UCSD-AML1 (cell line): ENCODE measurements around the gene MEX3C.

Experiments
- DNase-seq: peaks from one replicate; lab custom pipeline; 2025; ENCODE audit not compliant: unreplicated experiment; lab: John Stamatoyannopoulos, UW

Gene MEX3C

DNA sequence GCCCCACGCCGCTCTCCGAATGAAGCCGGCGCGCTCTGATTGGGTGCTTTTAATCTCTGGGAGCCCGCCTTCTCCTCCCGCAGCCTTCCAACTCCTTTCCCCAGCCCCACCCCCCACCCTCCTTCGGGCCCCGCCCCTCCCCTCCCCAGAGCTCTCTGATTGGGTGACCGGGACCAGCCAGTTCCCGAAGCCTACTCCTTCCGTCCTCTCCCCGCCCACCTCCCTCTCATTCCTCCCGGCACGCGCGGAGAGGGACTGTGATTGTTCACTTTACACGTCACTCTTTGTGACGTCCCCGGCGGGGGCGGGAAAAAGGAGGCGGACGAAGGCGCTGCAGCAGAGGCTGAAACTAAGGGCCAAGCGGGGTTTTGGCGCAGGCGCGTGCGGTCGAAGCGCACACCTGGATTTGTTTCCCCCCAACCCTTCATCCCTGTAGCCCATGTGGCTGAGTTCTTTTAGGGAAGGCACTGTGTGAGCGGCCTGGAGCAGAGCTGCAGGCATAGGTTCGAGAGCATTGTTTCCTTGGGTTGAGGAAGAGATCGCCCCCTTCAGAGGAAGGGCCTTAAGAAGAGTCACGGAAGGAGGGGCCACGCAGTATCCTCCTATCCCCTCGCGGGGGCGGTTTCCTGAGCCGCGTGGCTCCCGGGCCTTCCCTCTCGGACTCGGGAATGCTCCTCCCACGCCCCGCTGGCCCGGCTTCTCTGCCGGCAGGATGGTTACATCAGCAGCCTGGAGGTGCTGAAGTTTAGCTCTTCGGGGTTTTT lies at the start of gene MEX3C:
Gene MEX3C, minus strand, starts transcription at position 21 of the 764 bp plus-strand sequence. CDS start 361 bp downstream, outside the sequence.
- peak; percentile 98 for DNase-seq

DNA sequence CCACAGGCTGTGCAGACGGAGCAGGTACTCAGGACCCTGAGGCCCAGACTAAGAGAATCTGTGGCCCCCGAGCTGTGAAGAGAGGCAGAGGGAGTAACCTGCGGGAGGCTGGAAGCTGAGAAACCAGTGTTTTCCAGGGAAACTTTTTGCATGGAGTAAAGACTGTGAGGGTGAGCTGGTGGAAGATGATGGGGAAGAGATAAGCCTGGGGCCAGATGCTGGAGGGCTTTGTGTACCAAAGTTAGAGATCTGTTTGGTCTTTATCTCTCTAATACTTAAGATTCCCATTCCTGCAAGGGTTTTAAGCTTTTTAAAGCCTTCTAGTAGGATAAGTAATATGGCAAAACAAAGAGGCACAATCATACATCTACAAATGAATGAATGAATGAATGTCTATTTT lies 43.7 kb upstream of the MEX3C start:
- DNase-seq, result no peak

DNA sequence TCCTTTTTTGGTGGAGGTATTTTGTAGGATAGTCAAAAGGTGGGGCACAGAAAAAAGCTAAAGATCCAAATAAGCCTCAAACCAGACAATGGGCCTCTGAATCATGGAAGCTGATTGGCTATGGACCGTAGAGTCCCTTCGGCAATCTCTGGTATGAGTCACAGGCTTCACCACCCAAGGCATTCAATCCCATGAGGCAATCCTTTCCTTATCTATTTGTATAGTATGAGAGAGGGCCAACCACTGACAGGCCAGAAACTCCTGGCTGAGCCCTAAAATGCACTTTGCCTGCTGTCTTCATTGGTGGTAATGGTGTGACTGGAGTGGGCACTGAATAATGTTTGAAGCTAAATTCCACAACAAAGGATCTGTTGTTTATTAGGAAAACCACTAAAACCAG lies 38.7 kb upstream of the MEX3C start:
- no peak for DNase-seq

DNA sequence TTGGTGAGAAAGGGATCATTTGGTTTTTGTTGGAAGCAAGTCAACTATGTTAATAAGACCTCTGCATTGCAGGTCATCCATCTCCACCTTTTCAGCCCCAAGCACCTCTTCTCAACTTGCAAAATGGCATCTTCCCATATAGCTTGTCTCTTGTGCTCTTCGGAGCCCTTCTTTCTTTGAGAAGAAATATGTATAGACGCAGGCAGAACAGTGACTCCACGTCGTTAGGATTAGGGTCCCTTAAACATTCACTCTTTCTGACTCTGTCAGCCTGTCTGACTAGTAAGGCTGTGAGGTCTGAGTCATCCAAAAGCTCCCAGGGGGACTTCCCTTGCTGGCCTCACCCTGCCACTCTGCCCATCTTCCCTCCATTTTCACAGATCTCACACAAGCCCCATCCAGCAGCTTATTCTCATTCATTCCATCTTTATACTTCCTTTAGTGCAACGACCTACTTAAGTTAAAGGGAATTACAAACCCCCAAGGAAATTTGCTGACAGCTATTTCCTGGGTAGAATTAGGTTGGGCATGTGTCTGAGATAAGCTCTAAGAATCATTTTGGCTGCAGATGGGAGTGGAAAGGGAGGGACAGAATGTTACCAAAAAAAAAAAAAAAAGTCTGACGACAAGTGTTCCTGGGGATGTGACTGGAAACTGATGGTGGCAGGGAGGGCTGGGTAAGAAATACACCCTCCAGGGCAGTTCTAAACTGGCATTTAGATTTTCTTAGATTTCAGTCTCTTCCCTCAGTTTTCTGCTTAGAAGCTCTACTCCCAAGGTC lies 37.7 kb upstream of the MEX3C start:
- DNase-seq, result peak; percentile 62

DNA sequence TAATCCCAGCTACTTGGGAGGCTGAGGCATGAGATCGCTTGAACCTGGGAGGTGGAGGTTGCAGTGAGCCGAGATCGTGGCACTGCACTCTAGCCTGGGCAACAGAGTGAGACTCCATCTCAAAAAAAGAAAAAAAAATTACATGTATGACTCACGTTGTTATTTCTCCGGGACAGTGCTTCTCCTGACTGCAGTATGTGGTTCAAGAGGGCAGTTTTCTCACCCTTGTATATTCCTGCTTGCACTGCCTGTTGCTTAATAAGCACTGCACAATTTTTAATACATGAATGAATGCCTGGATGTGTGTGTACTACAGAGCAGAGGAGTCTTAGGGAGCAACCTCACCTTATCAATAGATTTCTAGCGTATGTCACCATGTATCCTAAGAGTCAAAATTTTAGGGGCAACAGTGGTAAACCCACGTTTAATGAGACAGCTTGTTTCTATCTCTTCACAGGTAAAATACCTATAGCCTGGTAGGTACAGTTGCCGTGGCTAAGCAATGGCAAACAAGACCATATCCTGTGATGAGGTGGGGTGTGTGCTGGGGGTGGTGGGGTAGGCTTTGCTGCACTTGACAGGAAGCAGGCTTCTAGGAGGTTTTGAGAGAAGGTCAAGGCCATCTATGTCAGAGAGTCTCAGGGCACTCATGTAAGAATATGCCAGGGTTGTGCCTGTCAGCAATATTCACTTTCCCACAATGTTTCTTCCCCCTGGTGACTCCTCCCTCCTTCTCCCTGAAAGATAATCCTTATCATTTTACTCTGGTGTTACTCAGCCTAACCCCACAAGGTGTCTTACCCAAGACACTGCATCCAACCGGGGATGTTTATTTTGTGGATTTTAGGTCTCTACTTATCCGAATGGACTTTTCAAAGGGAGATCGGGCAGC lies 36.9 kb upstream of the MEX3C start:
- DNase-seq, result peak; percentile 22

DNA sequence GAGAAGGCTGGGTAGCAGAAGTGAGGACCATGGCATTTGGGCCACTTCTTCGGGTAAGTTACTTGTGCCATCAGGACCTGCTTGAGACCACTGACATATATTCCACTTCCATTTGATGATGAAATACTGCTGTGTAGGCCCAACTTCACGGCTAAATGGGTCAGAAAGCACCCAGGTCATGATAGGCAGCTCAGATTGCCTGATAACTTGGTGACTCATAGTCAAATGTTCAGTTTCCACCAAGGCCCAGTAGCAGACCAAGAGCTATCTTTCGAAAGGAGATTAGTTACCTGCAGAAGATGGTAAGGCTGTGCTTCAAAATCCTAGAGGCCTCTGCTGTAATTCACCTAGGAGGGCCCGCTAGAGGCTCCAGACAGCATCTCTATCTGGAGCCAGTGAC lies 31.8 kb upstream of the MEX3C start:
- DNase-seq, result no peak

DNA sequence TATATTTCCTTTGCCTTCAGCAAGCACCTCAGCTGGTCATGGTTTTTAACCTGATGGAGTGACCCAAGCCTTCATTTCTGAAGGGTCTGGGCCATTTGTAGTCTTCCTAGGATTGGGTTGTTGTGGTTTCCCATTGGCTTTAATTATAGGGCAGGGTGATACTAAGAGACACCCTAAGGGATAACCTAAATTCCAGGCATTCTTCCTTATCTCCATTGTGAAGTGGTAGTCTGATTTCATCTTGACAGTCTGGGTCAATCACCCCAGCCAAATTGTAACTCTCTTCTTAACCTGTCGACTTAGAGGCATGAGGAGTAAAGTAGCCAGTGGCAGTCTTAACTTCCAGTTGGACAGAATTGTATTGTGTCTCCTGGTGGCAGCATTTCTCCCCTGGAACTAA lies 30.2 kb upstream of the MEX3C start:
- no peak for DNase-seq

DNA sequence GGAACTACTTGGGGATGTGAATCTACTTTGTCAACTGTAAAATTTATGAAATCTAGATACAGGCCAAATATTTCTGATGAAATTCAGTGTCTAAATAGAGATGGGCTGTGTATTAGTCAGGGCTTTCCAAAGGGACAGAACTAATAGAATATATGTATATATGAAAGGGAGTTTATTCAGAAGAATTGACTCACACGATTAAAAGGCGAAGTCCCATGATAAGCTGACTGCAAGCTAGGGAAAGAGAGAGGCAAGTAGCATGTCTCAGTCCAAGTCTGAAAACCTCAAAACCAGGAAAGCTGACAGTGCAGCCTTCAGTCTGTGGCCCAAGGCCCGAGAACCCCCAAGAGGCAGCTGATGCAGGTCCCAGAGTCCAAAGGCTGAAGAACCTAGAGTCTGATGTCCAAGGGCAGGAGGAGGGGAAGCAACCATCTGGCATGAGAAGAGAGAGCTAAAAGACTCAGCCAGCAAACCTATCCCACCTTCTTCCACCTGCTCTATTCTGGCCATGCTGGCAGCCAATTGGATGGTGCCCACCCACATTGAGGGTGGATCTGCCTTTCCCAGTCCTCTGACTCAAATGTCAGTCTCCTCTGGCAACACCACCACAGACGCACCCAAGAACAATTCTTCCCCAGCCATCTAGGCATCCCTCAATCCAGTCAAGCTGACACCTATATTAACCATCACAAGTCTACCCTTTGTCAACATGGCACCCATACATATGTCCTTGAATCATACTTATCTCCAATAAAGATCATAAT lies 29.3 kb upstream of the MEX3C start:
- DNase-seq, result no peak

DNA sequence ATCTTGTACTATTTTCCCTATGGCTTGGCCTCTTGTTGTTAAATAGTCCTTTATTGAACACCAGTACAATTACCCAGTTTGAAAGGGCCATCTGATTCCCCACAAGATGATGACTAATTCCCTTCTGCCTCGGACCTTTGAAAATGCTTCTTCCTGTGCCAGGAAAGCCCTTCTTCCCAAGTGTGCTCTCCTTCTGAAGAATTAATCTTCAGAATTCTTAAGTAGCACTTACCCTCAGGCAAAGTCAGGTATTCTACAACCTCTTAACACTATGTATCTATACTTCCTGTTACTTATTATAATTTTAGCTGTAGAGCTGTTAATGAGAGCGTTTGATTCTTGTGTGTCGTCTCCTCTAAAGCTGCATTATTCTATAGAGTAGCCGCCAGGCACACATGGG lies 28.6 kb upstream of the MEX3C start:
- no peak for DNase-seq

DNA sequence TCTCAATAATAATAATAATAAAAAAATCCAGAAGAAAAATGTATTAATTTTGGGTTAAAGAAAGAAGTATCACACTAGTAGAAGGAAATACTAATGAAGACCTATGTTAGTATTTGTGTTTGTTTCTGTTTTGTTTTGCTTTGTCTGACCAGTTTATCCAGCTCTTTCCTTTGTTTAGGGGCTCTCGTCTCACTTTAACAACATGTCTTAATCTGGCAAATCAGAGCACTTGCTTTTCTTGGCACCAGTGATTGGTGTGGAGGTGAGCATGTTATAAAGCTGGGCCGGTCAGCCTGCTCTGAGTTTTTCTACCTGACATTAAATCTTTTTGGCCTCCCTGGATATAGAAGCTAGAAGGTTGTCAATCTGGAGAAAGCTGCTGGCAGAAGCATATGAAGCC lies 15.1 kb upstream of the MEX3C start:
- no peak for DNase-seq

DNA sequence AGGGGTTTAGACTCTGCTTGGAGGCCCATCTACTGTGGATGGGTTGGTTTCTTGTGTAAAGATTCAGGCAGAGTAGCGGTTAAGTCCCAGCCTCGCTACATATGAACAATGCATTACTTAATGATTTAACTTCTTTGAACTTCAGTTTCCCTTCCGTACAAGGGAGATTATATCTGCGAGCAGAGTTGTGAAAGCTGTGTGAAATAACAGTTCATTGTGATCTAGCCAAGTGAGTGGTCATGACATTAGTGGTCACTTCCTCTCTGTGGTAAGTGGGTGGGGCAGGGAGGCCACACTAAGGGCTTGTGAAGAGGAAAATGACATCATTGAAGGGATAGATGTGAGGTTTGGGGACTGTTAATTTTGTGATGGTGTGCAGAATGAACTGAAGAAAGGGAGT lies 14.1 kb upstream of the MEX3C start:
- DNase-seq, result peak; percentile 70

DNA sequence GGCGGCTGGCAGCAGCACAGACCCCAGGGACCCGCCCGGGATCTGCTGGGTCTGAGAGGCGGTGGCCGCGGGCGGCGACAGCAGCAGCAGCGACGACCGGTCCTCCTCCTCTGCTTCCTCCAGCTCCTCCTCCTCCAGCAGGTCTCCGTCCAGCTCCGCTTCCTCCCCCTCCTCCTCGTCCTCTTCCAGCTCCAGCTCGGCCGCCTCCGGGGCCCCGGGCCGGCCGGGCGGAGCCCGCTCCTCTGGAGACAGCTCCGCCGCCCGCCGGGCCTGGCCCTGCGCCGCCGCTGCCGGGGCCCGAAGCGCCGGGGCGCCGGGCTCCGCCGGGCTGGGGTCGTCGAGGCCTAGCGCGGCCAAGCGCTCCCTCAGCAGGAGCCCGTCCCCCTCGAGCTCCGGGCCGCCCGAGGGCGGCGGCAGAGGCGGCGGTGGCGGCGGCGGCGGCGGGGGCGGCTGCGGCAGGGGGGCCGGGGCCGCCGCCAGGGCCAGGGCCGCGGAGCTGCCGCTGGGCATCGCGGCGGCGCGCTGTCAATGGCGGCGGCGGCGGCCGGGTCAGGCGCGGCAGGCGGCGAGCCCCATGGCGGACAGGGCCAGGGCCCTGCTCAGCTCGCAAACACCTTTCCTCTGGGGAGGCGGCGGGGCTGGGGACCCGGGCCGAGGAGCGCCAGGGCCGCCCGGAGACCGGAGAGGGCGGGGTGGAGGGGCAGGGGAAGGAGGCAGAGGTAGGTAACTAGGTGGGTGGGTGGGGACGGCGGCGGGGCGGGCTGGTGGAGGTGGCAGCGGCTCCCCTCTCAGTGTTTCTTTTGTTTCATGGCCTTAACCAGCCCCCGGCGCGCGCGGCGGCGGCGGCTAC lies 445 bp downstream of the MEX3C start:
- DNase-seq, result peak; percentile 59

DNA sequence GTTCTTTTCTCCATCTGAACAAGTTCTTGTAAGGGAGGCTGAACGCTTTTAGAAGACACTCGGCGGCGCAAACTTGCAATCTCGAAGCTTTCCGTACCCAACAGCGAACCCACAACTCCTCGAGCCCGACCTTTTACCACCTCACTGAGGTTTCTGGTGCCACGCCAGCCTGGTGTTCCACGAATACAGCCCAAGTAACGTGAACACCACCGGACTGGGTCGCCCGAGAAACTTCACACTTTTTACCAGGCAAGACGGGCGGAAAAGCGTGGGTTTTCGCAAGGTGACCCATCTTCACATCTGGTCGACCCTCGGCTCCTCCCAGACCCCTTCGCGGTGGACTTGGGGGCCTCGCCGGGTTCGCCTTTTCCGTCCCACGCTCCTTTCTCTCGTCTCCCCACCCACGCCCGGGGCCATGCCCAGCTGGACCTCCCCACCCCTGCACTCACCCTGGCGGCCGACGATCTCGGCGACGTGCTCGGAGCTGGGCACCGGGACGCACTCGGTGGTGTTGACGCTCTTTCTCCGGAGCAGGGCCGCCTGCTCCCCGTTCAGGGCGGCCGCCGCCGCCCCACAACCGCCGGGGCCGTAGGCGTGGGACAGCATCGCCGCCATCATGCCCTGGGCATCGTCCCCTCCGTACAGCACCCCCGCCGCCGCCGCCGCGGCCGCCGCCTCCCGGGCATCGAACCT lies 1.2 kb downstream of the MEX3C start:
- peak; percentile 58 for DNase-seq

DNA sequence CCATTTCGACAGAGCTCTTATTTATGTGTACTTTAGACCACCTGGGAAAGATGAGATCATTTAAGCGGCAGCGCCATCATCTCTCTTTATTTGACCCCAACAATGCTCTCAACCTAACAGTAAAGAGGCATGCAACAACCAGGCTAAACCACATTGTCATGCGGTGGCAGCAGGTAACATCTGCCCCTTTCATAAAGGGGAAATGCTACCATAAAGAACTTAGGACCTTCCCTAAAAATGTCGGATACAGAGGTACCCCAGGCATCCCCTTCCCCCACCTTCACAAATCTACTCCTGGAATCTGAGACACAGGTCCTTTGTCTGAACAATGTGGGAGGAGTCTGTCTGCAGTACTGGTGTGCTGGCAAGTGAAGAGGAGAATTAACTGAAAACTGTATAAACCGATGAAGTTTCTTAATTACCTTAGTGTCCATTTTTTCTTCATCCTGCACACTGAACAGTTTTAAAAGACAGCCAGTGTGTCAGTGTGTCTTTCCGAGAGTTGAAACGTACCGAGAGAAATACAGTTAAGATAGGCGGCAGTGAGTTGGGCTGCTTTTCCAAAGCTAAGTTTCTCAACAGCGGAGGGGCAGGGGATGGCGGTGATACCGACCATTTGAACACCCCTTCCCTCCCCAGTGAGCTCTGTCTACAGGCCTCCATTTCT lies 1.9 kb downstream of the MEX3C start:
- peak; percentile 30 for DNase-seq

DNA sequence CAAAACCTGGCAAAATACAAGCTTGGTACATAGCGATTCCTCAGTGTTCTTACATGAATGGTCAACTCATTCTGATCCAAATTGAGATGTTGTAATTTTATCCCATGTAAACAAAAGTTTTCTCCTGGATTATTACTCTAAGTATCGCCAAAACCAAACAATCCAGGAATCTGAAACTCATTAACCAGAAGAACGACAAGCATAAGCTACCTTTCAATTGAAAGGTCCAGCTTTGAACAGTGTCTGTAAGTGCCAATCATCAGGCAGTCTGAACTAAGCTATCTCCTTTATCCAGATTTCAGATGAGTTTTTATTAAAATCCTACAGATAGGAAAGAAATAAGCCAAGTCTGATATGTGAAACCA lies 2.4 kb downstream of the MEX3C start:
- DNase-seq, result no peak

DNA sequence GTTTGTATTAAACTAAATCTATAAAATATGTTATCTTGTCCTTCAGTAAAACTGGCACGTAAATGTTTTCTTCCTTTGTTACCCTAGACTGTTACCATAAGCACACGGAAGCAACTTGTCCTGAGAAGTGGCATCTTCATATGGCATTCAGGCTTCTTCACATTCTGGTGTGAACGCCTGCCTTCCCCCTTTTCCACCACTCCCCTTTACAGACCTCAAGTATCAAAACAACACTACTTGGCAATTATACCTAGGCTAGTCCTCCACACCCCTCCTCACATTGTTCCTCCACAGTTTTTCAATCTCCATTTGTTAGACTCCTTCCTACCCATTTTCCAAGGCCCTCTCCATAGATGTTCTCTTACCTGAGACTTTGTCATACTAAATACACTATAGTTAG lies 2.9 kb downstream of the MEX3C start:
- DNase-seq, result no peak

DNA sequence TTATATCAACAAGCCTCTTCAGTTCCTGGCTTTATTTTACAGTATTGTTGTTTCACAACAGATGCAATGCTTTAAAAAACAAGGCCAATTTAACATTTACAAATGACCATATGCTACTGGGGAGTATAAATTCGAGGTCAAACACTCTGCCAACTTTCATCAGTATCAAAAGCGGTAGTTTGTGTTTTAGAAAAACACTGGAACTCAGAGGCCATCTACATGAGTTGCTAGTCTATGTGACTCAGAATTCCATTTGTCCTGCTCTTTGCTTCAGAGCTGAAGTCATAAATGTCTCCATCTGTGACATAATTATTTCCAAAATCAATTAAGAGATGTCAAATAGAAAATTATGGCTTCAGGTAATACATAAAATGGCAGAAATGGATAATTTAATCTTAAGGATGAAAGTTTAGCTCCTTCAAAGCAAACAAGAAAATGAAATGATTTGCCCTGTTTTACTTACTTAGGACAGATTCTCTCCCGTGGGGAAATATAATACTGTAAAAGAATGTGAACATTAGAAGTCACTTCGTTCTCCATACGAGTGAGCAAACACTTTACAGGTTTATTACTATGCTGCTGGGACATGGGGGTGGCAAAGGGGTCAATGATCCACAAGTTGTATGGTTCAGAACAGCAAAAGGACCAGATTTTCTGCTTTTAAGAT lies 3.7 kb downstream of the MEX3C start:
- DNase-seq, result no peak

DNA sequence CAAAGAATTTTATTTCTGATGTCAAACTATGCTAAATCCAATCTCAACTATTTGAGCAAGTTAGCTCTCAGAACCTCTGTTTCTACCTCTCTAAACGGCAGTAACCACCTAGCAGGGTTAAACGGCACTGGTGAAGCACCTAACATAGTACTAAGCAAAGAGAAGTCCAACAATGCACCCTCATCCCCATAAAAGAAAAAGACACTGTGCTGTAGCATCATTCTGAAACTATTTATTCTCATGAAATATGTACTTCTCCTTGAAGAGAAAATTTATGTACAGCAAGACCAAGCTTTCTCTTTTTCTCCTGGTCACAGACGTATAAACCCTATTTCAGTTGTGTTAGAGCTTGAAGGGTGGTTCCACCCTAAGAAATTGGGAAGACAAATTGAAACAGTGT lies 4.8 kb downstream of the MEX3C start:
- no peak for DNase-seq
